ENCODE results near the gene SPIRE1.
"Not testable (repeated sequence)": the region's sequence is repeated elsewhere in the genome, so short reads cannot be mapped to it uniquely, and the experiment has no call there.

SPIRE1 gene

GRCh38 chr18:12441475-12442034, 216.4 kb downstream of the SPIRE1 start:
- DNase-seq: no peak

- DNase-seq: no peak
Measured at GRCh38 chr18:12438257-12438656, 219.7 kb downstream of the SPIRE1 start.

- no peak for DNase-seq
Measured at GRCh38 chr18:12435867-12436266, 222.0 kb downstream of the SPIRE1 start.

GRCh38 chr18:12434541-12434929, 223.4 kb downstream of the SPIRE1 start:
- no peak for DNase-seq

GRCh38 chr18:12433829-12434540, 223.9 kb downstream of the SPIRE1 start:
- no peak for DNase-seq

GRCh38 chr18:12432881-12433280, 225.0 kb downstream of the SPIRE1 start:
- no peak for DNase-seq

GRCh38 chr18:12432196-12432595, 225.7 kb downstream of the SPIRE1 start:
- DNase-seq: no peak

- DNase-seq: no peak
Measured at GRCh38 chr18:12431561-12431960, 226.3 kb downstream of the SPIRE1 start.

GRCh38 chr18:12430137-12430990, 227.5 kb downstream of the SPIRE1 start:
- DNase-seq: no peak

- no peak for DNase-seq
Measured at GRCh38 chr18:12429556-12429955, 228.4 kb downstream of the SPIRE1 start.

- no peak for DNase-seq
Measured at GRCh38 chr18:12428923-12429322, 229.0 kb downstream of the SPIRE1 start.

- DNase-seq: no peak
Measured at GRCh38 chr18:12426924-12427323, 231.0 kb downstream of the SPIRE1 start.

GRCh38 chr18:12424252-12424651, 233.7 kb downstream of the SPIRE1 start:
- no peak for DNase-seq

GRCh38 chr18:12423820-12424219, 234.1 kb downstream of the SPIRE1 start:
- DNase-seq: no peak

GRCh38 chr18:12423393-12423792, 234.5 kb downstream of the SPIRE1 start:
- DNase-seq: no peak

GRCh38 chr18:12422936-12423335, 235.0 kb downstream of the SPIRE1 start:
- DNase-seq: no peak

- DNase-seq: no peak
Measured at GRCh38 chr18:12421732-12422131, 236.2 kb downstream of the SPIRE1 start.

GRCh38 chr18:12420821-12421421, 237.0 kb downstream of the SPIRE1 start:
- no peak for DNase-seq

- no peak for DNase-seq
Measured at GRCh38 chr18:12417687-12418086, 240.2 kb downstream of the SPIRE1 start.

GRCh38 chr18:12416098-12416729, 241.7 kb downstream of the SPIRE1 start:
- DNase-seq: no peak

- no peak for DNase-seq
Measured at GRCh38 chr18:12411456-12411855, 246.5 kb downstream of the SPIRE1 start.

- not testable (repeated sequence) for DNase-seq
Measured at GRCh38 chr18:12410747-12411146, 247.2 kb downstream of the SPIRE1 start.

- no peak for DNase-seq
Measured at GRCh38 chr18:12410081-12410481, 247.8 kb downstream of the SPIRE1 start.
